SH-SY5Y (cell line): Measurements from ENCODE around the gene VIPAS39.

ENCODE experiments used
- GATA2 ChIP-seq: IDR thresholded peaks from 2 replicates; pipeline ENCODE4 v1.6.1; 2011; ENCODE audit warnings: mild to moderate bottlenecking, low read depth, low read length
- GATA3 ChIP-seq: IDR thresholded peaks from 2 replicates; pipeline ENCODE4 v1.6.1; 2011; ENCODE audit warnings: low read depth, mild to moderate bottlenecking, low read length, moderate library complexity

VIPAS39 gene

DNA sequence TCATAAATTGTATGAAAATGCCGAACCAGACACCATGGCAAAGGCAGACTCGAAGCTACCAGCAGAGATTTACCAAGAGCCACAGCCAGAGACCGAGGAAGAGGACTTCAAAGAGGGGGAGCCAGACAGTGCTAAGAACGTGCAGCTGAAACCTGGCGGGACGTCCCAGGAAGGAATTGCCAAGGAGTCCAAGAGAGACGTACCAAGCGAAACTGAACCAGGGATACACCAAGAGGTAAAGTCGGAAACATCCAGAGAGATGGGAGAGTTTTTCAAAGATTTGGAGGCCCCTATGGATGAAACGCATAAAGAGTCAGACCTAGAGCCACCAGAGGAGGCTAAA is 79.9 kb downstream of the VIPAS39 start:
- no peak for TF ChIP-seq GATA3
- no peak for TF ChIP-seq GATA2

DNA sequence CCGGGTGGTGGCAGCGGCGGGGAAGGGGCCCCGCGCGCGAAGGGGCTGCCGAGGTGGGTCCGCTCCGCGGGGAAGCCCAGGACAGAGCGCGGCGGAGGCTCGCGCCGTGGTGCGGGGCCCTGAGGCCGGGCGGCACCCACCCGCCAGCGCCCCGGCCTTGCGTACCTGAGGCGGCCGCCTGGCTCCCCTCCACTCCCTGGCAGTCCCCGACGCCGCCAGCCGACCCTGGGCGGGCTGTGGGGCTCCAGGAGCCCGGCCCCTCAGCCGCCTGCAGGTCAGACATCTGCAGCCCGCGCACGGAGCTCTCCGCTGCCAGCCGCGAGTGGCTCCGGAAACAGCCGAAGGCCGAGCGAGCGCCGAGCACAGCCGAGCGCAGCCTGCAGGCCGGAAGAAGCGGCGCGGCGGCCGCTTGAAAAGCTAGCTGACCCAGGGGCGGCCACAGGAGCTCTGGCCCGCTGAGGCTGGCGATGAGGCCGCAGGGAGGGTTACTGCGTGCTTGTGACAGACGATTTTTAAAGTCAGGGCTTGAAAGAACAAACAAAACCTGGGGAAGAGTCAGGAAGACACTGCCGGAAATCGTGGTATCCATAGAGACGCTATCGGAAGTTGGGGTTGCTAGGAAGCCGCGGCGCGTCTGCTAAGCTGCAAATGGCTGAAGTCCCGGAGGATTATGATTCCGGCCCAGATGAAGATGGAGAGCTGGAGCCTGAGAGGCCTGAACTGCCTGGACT is 80.5 kb downstream of the VIPAS39 start, which contains the start of the genes SAMD15 and TMED8:
SAMD15 (plus strand) TSS at position 609 of the 731 bp plus-strand sequence; CDS start at position 649, 40 bp downstream.
TMED8 (minus strand) TSS at position 324 of the 731 bp plus-strand sequence; CDS start at position 283, 41 bp downstream.
- TF ChIP-seq GATA3 (no peak), GATA2 (no peak)
